DMS153 treated with DMSO at 0.1 percent for 48 hours (cell line): Measurements from ENCODE around the gene KLF7.

Experiments
- DNase-seq: peaks from one replicate; lab custom pipeline; 2025; ENCODE audit not compliant: unreplicated experiment; lab: John Stamatoyannopoulos, UW

The KLF7 gene

GRCh38 chr2:207167099-207167923 is 1.6 kb upstream of the KLF7 start:
- no peak for DNase-seq

GRCh38 chr2:207166349-207167098 is 776 bp upstream of the KLF7 start:
- DNase-seq = peak; percentile 64

- DNase-seq = peak; percentile 93
Measured at GRCh38 chr2:207166039-207166348, 246 bp upstream of the KLF7 start.

- no peak for DNase-seq
Measured at GRCh38 chr2:207164006-207164831, 1.5 kb downstream of the KLF7 start.

- no peak for DNase-seq
Measured at GRCh38 chr2:207163756-207164005, 2.1 kb downstream of the KLF7 start.

GRCh38 chr2:207163053-207163755 is 2.5 kb downstream of the KLF7 start:
- no peak for DNase-seq

GRCh38 chr2:207162316-207162715 is 3.4 kb downstream of the KLF7 start:
- no peak for DNase-seq

- DNase-seq = no peak
Measured at GRCh38 chr2:207161247-207162123, 4.3 kb downstream of the KLF7 start.

GRCh38 chr2:207160115-207160514 is 5.6 kb downstream of the KLF7 start:
- DNase-seq = no peak

GRCh38 chr2:207159002-207159401 is 6.7 kb downstream of the KLF7 start:
- DNase-seq = no peak

GRCh38 chr2:207157731-207158130 is 8.0 kb downstream of the KLF7 start:
- DNase-seq = no peak

GRCh38 chr2:207157162-207157481 is 8.6 kb downstream of the KLF7 start:
- no peak for DNase-seq

- DNase-seq = no peak
Measured at GRCh38 chr2:207156451-207157161, 9.1 kb downstream of the KLF7 start.

- no peak for DNase-seq
Measured at GRCh38 chr2:207155516-207156444, 10.0 kb downstream of the KLF7 start.

- no peak for DNase-seq
Measured at GRCh38 chr2:207154556-207155510, 10.9 kb downstream of the KLF7 start.

GRCh38 chr2:207153266-207153975 is 12.3 kb downstream of the KLF7 start:
- DNase-seq = no peak

GRCh38 chr2:207151048-207151447 is 14.7 kb downstream of the KLF7 start:
- no peak for DNase-seq
